ENCODE results near the gene ZNF554.

ZNF554 gene

GRCh38 chr19:2877398-2878331 is 58.0 kb downstream of the ZNF554 start:
- no peak for DNase-seq

- DNase-seq, result no peak
Observed at GRCh38 chr19:2883686-2884439, 64.2 kb downstream of the ZNF554 start.

GRCh38 chr19:2885736-2886135 is 66.1 kb downstream of the ZNF554 start:
- DNase-seq, result no peak

All from NCI-H2171 (cell line).